Muscle layer of colon (tissue), 2 donors: Measurements from ENCODE around the gene ITSN1.

Experiments
- H3K27ac ChIP-seq: one replicate; pipeline ENCODE4 v1.7.0; 2013; ENCODE audit warnings: low read depth, mild to moderate bottlenecking, low read length, moderate library complexity
- H3K27me3 ChIP-seq, 2 donors: one replicate each; pipeline ENCODE4 v1.7.0; 2013; ENCODE audit warnings: low read length in 2 of 2, mild to moderate bottlenecking in 2 of 2; ENCODE audit not compliant: insufficient read depth in 2 of 2, control insufficient read depth in 1 of 2
- H3K36me3 ChIP-seq: one replicate; pipeline ENCODE4 v1.7.0; 2013; ENCODE audit warnings: mild to moderate bottlenecking, low read length; ENCODE audit not compliant: insufficient read depth
- H3K4me1 ChIP-seq: one replicate; pipeline ENCODE4 v1.7.0; 2013; ENCODE audit warnings: mild to moderate bottlenecking, low read length; ENCODE audit not compliant: insufficient read depth
- H3K4me3 ChIP-seq, 2 donors: one replicate each; pipeline ENCODE4 v1.7.0; 2013; ENCODE audit warnings: low read length in 2 of 2, low read depth in 1 of 2, mild to moderate bottlenecking in 1 of 2, moderate library complexity in 1 of 2
- H3K9ac ChIP-seq: one replicate; pipeline ENCODE4 v1.7.0; 2013; ENCODE audit warnings: low read length
- H3K9me3 ChIP-seq: one replicate; pipeline ENCODE4 v1.7.0; 2013; ENCODE audit warnings: mild to moderate bottlenecking, low read length
- donor health status: abdominal sarcoma.
- donor health status: Adenocarcinoma of cecum.

ITSN1 gene

DNA sequence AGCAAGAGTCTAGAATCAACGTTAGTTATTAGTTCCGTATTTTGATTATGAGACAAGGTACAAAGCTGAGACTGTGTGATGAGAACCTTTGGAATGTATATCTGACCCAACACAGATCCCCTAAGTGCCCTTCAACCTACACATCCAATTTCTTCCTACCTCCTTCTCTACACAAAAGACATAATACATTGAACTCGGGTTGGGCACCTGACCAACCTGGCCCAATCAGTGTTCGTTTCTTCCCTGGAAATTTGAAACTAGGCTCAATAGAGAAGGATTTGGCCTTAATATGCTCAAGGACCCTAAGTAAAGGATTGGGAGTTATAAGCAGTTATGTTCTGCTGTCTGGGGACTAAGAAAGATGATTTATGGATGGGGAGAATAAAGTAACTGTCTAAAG is 12.1 kb downstream of the ITSN1 start:
- Histone ChIP-seq H3K36me3 (no peaks in the 10 kb centered on the region), H3K27ac (no peak overlapping the region), H3K4me3 (no peak overlapping the region)

DNA sequence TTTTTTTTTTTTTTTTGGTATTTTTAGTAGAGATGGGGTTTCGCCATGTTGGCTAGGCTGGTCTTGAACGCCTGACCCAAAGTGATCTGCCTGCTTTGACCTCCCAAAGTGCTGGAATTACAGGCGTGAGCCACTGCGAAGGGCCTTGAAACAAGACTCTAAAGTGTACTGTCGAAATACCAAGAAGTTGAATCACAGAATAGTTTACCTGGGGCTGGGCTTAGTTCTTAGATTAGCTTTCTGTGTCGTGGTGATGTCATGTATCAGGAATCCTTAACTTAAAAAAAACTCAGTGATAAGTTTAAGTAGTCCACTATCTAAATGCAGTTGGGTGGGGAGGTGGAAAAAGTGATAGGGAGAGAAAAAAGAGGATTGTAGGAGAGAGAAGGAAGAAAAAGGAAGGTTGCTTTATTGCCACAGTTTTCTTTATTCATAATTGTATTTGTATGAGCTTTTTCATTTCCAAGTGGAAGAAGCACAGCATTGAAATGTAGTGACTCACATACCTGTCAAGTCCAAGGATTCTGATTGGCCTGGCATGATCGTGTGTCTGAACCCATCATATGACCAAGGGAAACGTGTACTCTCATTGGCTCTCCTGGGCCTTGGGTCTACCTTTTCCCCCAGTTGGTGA is 13.4 kb downstream of the ITSN1 start:
- no peaks in the 10 kb centered on the region for H3K27me3 ChIP-seq
- no peak overlapping the region for H3K27ac ChIP-seq
- peaks cover 31% of the 10 kb centered on the region for H3K4me1 ChIP-seq
- no peaks in the 10 kb centered on the region for H3K9me3 ChIP-seq
- H3K36me3 ChIP-seq, result no peaks in the 10 kb centered on the region
- H3K4me3 ChIP-seq, result no peak overlapping the region
- no peak overlapping the region for H3K9ac ChIP-seq

More for the DNA sequence above, 12.1 kb downstream of the ITSN1 start:
- Histone ChIP-seq H3K9ac (no peak overlapping the region), H3K4me1 (peaks cover 33% of the 10 kb centered on the region), H3K27me3 (no peaks in the 10 kb centered on the region), H3K9me3 (no peaks in the 10 kb centered on the region)

DNA sequence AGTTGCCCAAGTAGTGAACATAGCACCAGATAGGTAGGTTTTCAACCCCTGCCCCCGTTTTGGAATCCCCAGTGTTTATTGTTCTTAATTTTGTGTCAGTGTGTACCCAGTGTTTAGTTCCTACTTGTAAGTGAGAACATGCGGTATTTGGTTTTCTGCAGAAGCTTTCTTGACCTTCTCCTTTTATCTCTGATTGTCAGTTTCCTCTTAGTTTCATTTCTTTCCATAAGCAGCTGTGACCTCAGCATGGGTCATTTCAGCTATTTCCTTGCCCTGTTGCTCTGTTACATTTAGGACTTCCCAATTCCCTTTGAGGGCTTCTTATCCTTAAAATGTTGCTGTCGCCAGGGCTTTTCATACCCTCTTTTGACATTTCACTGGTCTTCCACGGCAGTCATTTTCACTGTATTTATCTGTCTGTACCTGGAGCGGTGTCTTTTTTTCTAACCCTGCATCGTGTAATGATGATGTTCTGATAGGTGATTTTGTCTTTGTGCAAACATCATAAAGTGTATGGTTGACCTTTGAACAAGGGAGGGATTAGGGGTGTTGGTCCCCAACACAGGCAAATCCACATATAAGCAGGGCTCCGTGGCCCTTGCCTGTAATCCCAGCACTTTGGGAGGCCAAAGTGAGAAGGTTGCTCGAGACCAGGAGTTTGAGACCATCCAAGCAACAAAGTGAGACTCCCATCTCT is 15.0 kb downstream of the ITSN1 start:
- Histone ChIP-seq H3K27me3 (no peaks in the 10 kb centered on the region), H3K9ac (no peak overlapping the region), H3K9me3 (no peaks in the 10 kb centered on the region), H3K4me3 (no peak overlapping the region), H3K27ac (no peak overlapping the region), H3K4me1 (peaks cover 23% of the 10 kb centered on the region), H3K36me3 (no peaks in the 10 kb centered on the region)

DNA sequence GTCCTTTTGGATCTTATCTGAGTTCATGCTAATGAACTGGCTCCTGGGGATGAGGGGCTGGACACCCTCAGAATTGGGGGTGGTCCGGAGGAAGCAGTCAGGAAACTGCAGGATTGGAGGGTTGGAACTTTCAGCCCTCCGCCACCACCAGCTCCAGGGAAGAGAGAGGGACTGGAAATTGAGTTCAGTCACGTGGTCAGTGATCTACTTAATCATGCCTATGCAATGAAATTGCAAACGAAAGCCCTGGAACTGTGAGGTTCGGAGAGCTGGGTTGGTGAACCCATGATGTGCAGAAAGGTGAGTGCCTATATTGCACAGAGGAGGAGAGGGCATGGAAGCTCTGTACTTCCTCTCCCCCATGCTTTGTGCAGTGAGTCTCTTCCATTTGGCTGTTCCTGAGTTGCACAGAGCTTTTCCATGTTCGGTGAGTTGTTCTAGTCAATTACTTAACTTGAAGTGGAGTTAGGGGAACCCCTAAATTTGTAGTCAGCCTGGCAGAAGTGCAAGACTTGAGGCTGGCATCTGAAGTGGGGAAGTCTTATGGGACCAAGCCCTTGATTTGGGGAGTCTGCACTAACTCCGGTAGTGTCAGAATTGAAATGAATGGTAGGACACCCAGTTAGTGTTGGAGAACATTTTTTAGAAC is 16.7 kb downstream of the ITSN1 start:
- H3K9ac ChIP-seq, result no peak overlapping the region
- H3K4me3 ChIP-seq, result no peak overlapping the region
- no peak overlapping the region for H3K27ac ChIP-seq
- H3K36me3 ChIP-seq, result no peaks in the 10 kb centered on the region
- H3K4me1 ChIP-seq, result peaks cover 23% of the 10 kb centered on the region
- no peaks in the 10 kb centered on the region for H3K9me3 ChIP-seq
- H3K27me3 ChIP-seq, result no peaks in the 10 kb centered on the region

DNA sequence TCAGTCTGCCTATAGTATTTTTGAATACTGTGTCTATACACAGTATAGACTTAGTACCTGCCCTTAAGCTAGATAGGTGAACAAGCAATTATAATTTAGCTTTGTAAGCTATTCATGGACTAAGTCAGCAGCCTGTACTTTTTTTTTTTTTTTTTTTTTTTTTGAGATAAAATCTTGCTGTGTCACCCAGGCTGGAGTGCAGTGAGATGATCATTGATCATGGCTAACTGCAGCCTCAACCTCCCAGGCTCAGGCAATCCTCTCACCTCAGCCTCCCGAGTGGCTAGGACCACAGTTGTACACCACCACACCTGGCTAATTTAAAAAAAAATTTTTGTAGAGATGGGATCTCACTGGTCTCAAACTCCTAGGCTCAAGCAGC is 17.3 kb downstream of the ITSN1 start:
- no peaks in the 10 kb centered on the region for H3K9me3 ChIP-seq
- H3K27me3 ChIP-seq, result no peaks in the 10 kb centered on the region
- H3K4me1 ChIP-seq, result peaks cover 23% of the 10 kb centered on the region
- no peak overlapping the region for H3K27ac ChIP-seq
- H3K9ac ChIP-seq, result no peak overlapping the region
- H3K36me3 ChIP-seq, result no peaks in the 10 kb centered on the region
- no peak overlapping the region for H3K4me3 ChIP-seq

DNA sequence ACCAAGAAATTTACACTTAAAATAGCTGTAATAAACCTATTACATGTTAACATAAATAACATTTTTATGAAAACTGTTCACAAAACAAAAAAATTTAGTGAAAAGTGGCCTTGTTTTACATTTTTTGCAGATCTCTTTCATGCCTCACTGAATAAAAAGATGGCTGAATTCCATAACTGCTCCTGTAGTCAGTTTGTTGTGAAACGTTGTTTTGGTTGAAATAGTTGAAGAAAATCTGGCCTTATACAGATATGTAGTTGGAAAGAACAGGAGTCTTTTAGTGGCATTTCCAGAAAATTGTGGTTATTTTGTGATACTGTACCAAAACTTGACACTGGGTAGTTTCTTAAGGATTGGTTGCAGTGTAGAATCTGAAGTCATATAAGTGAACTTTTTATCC is 18.1 kb downstream of the ITSN1 start:
- peaks cover 23% of the 10 kb centered on the region for H3K4me1 ChIP-seq
- H3K27me3 ChIP-seq, result no peaks in the 10 kb centered on the region
- no peaks in the 10 kb centered on the region for H3K36me3 ChIP-seq
- no peak overlapping the region for H3K4me3 ChIP-seq
- no peak overlapping the region for H3K9ac ChIP-seq
- no peaks in the 10 kb centered on the region for H3K9me3 ChIP-seq
- no peak overlapping the region for H3K27ac ChIP-seq

DNA sequence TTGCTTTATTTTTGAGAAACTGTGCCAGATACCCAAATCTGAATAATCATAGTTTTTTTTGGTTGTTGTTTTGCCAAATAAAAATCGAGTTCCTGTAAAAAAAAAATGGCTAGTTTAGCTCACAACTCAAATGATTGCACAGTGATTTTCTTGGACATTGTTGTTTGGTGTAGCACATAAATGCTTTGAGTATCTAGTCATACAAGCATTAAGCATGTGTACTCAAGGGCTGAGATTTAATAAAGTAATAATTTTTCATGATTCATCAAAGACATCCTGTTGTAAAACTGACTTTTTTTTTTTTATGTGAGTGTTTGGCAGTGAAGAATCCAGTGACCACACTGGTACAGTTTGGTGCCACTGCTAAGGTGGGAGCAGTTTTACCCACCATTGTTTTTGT is 18.8 kb downstream of the ITSN1 start:
- Histone ChIP-seq H3K9ac (no peak overlapping the region), H3K27me3 (no peaks in the 10 kb centered on the region), H3K4me1 (peaks cover 17% of the 10 kb centered on the region), H3K9me3 (no peaks in the 10 kb centered on the region), H3K4me3 (no peak overlapping the region), H3K36me3 (no peaks in the 10 kb centered on the region), H3K27ac (no peak overlapping the region)

DNA sequence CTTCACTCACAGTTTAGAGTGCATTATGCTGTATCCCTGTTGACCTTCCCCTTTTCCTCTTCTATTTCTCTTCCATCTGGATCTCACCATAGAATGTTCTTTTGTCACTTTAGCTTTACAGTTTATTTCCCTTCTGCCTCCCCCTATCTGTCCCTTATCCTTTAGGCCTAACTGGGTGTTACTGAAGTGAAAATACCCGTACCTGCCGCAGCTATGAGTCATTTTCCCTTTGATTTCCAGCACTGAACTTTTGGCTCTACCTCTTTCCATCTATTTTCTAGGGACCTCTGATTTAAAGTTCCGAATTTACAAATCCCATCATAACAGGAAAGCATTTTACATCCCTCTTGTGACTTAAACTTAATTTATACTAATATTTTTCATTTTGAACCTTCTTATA is 19.7 kb downstream of the ITSN1 start:
- H3K9ac ChIP-seq, result no peak overlapping the region
- no peak overlapping the region for H3K4me3 ChIP-seq
- no peak overlapping the region for H3K27ac ChIP-seq

DNA sequence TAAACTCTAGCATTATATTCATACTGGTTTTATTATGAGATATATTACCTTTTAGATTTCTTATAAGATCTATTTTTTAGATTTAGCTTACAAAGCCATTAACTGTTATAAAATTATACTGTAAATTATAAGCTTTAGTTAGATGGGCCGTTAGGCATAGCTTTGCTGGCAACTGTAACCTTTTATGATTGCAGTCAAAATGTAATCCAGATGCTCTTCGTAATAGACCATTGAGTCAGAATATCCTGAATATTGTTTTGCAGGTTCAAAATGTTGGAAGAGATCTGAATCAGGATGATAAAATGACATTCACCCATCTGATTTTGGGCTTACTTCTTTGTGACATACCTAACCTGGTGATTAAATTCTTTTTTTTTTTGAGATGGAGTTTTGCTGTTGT is 20.9 kb downstream of the ITSN1 start:
- no peaks in the 10 kb centered on the region for H3K36me3 ChIP-seq
- no peak overlapping the region for H3K4me3 ChIP-seq
- no peak overlapping the region for H3K9ac ChIP-seq
- H3K4me1 ChIP-seq, result peaks cover 18% of the 10 kb centered on the region
- no peak overlapping the region for H3K27ac ChIP-seq
- no peaks in the 10 kb centered on the region for H3K27me3 ChIP-seq
- no peaks in the 10 kb centered on the region for H3K9me3 ChIP-seq

More for the DNA sequence above, 19.7 kb downstream of the ITSN1 start:
- no peaks in the 10 kb centered on the region for H3K36me3 ChIP-seq
- no peaks in the 10 kb centered on the region for H3K9me3 ChIP-seq
- H3K4me1 ChIP-seq, result peaks cover 15% of the 10 kb centered on the region
- H3K27me3 ChIP-seq, result no peaks in the 10 kb centered on the region

DNA sequence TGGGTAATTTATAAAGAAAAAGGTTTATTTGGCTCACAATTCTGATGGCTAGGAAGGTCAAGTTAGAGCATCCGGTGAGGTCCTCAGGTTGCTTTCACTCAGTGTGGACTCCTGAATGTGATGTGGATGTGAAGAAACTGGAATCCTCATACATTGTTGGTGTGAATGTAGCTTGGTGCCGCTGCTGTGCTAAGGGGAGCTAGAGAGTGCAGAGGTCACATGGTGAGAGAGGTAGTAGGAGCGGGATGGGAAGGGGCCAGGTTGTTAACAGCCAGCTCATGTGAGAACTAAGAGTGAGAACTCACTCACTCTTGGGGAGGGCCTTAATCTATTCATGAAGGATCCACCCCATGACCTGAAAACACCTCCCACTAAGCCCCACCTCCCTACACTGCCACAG is 21.8 kb downstream of the ITSN1 start:
- H3K9me3 ChIP-seq, result no peaks in the 10 kb centered on the region
- no peak overlapping the region for H3K9ac ChIP-seq
- peaks cover 16% of the 10 kb centered on the region for H3K4me1 ChIP-seq
- no peaks in the 10 kb centered on the region for H3K27me3 ChIP-seq
- H3K27ac ChIP-seq, result no peak overlapping the region
- no peak overlapping the region for H3K4me3 ChIP-seq
- H3K36me3 ChIP-seq, result no peaks in the 10 kb centered on the region

DNA sequence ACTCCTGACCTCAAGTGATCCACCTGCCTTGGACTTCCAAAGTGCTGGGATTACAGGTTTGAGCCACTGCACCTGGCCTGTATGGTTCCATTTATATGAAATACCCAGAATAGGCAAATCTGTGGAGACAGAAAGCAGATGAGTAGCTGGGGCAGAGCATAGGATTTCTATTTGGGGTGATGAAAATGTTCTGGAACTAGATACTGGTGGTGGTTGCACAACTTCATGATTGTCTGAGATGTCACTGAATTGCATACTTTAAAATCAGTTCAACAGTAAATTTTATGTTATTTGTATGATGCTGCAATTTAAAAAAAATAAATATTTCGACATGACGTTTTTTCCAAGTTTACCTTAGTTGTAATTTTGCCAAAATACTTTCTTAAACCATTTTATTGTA is 23.9 kb downstream of the ITSN1 start:
- no peaks in the 10 kb centered on the region for H3K9me3 ChIP-seq
- H3K27ac ChIP-seq, result no peak overlapping the region
- H3K4me3 ChIP-seq, result no peak overlapping the region
- H3K9ac ChIP-seq, result no peak overlapping the region
- no peaks in the 10 kb centered on the region for H3K36me3 ChIP-seq
- H3K27me3 ChIP-seq, result no peaks in the 10 kb centered on the region
- H3K4me1 ChIP-seq, result peaks cover 6% of the 10 kb centered on the region
